Body of pancreas (tissue), 4 donors: ENCODE measurements around the gene ACTG1.

ENCODE experiments used
- CTCF ChIP-seq, 7 experiments: fragments of 450-650 bp in 4 of 7; fragments of 200-600 bp in 3 of 7; sonication (generic) in 3 of 7; IDR thresholded peaks; one replicate each; pipeline ENCODE4 v1.5.1; 2016 to 2019; ENCODE audit warnings: antibody characterized with exemption in 7 of 7
- POLR2A ChIP-seq, 3 donors: fragments of 450-650 bp; IDR thresholded peaks; one replicate each; pipeline ENCODE4 v1.6.1; 2016; ENCODE audit warnings: antibody characterized with exemption in 3 of 3, mild to moderate bottlenecking in 2 of 3

GRCh38 chr17:81528384-81528650, 15.7 kb upstream of the ACTG1 start:
- TF ChIP-seq CTCF (IDR thresholded peaks at IDR 0.05) (no peak), POLR2A (IDR thresholded peaks at IDR 0.05) (no peak)
